ENCODE measurements around the gene MFSD12.

MFSD12 gene

DNA sequence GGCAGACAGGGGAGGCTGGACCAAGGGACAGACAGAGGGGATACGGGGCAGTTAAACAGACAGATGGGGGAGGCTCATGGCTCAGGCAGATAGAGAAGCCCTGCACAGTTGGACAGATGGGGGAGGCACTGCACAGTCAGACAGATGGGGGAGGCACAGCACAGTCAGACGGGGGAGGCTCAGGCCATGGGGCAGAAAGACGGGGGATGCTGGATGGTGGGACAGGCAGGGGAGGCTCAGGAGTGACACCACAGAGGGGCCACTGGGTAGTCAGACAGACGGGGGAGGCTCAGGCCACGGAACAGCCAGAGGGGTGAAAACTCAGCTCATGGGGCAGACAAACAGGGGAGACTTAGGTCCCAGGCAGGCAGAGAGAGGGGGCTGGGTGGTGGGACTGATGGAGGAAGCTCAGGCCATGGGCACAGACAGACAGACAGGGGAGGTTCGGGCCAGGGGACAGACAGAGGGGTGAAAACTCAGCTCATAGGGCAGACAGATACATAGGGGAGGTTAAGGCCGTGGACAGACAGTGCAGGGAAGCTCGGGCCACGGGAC lies 886 bp downstream of the MFSD12 start:
- no peaks in the 10 kb centered on the region for H3K27me3 ChIP-seq (ENCODE audit: insufficient read depth, poor library complexity, severe bottlenecking)
- peak overlapping the region; percentile 60 for H3K27ac ChIP-seq (replicated peaks)
- TF ChIP-seq, protein P1, sequence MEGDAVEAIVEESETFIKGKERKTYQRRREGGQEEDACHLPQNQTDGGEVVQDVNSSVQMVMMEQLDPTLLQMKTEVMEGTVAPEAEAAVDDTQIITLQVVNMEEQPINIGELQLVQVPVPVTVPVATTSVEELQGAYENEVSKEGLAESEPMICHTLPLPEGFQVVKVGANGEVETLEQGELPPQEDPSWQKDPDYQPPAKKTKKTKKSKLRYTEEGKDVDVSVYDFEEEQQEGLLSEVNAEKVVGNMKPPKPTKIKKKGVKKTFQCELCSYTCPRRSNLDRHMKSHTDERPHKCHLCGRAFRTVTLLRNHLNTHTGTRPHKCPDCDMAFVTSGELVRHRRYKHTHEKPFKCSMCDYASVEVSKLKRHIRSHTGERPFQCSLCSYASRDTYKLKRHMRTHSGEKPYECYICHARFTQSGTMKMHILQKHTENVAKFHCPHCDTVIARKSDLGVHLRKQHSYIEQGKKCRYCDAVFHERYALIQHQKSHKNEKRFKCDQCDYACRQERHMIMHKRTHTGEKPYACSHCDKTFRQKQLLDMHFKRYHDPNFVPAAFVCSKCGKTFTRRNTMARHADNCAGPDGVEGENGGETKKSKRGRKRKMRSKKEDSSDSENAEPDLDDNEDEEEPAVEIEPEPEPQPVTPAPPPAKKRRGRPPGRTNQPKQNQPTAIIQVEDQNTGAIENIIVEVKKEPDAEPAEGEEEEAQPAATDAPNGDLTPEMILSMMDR (IDR thresholded peaks at IDR 0.05; ENCODE audit: insufficient read depth, low read length): no peak
- TF ChIP-seq POLR2AphosphoS5 (IDR thresholded peaks at IDR 0.05; ENCODE audit: low read depth) (no peak), GABPA (IDR thresholded peaks at IDR 0.05; ENCODE audit: low read depth) (no peak), SPI1 (IDR thresholded peaks at IDR 0.05; ENCODE audit: borderline replicate concordance, low read depth) (no peak)
- TF ChIP-seq, protein P2, sequence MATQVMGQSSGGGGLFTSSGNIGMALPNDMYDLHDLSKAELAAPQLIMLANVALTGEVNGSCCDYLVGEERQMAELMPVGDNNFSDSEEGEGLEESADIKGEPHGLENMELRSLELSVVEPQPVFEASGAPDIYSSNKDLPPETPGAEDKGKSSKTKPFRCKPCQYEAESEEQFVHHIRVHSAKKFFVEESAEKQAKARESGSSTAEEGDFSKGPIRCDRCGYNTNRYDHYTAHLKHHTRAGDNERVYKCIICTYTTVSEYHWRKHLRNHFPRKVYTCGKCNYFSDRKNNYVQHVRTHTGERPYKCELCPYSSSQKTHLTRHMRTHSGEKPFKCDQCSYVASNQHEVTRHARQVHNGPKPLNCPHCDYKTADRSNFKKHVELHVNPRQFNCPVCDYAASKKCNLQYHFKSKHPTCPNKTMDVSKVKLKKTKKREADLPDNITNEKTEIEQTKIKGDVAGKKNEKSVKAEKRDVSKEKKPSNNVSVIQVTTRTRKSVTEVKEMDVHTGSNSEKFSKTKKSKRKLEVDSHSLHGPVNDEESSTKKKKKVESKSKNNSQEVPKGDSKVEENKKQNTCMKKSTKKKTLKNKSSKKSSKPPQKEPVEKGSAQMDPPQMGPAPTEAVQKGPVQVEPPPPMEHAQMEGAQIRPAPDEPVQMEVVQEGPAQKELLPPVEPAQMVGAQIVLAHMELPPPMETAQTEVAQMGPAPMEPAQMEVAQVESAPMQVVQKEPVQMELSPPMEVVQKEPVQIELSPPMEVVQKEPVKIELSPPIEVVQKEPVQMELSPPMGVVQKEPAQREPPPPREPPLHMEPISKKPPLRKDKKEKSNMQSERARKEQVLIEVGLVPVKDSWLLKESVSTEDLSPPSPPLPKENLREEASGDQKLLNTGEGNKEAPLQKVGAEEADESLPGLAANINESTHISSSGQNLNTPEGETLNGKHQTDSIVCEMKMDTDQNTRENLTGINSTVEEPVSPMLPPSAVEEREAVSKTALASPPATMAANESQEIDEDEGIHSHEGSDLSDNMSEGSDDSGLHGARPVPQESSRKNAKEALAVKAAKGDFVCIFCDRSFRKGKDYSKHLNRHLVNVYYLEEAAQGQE (IDR thresholded peaks at IDR 0.05; ENCODE audit: insufficient replicate concordance, low read depth): no peak
- DNase-seq (ENCODE audit: low read depth in 1 of 2, low spot score in 1 of 2): peak in 1 of 2 experiments; percentile 16
- H3K4me3 ChIP-seq (replicated peaks; ENCODE audit: insufficient read depth, low read length): peak overlapping the region; percentile 77

DNA sequence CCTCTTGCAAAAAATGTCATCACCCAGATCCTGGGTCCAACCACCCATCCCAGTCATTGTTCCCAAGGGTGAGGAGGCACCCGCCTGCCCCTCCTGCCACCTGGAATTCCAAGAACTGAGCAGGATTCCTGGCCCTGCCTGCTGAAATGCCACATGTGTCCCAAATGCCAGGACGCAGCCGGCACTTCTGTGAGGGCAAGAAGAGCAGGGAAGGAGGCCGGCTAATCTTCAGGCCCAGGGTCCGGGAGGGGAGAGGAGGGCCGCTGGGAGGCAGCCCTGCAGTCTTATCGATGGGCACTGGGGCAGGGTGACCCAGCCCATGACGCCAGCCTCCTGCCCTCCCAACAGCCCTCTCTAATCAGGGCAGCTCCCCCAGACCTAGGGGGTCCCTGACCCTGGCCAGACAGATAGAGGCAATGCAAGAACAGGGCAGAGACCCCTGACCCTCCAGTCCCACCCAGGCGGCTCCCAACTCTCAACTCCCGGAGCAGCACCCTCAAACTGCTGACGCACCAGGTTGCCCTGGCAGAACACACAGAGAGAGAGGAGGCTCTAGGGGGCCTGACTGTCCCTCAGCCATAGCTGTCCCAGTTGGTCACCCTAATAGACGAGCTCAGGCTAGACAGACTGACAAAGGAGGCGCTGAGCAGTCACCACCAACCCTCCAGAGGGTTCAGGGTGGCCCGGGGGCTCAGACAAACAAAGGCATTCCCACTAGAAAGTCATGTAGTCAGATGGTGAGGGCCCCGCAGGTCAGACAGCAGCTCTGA lies 1.5 kb downstream of the MFSD12 start:
- TF ChIP-seq SPI1 (IDR thresholded peaks at IDR 0.05; ENCODE audit: borderline replicate concordance, low read depth) (no peak), GABPA (IDR thresholded peaks at IDR 0.05; ENCODE audit: low read depth) (no peak), POLR2AphosphoS5 (IDR thresholded peaks at IDR 0.05; ENCODE audit: low read depth) (no peak)
- TF ChIP-seq, protein P1 (IDR thresholded peaks at IDR 0.05; ENCODE audit: insufficient read depth, low read length): no peak
- TF ChIP-seq, protein P2 (IDR thresholded peaks at IDR 0.05; ENCODE audit: insufficient replicate concordance, low read depth): no peak
- Histone ChIP-seq H3K4me3 (replicated peaks; ENCODE audit: insufficient read depth, low read length) (peak overlapping the region; percentile 77), H3K27ac (replicated peaks) (peak overlapping the region; percentile 60), H3K27me3 (ENCODE audit: insufficient read depth, poor library complexity, severe bottlenecking) (no peaks in the 10 kb centered on the region)
- no peak for DNase-seq (ENCODE audit: low read depth in 1 of 2, low spot score in 1 of 2)

DNA sequence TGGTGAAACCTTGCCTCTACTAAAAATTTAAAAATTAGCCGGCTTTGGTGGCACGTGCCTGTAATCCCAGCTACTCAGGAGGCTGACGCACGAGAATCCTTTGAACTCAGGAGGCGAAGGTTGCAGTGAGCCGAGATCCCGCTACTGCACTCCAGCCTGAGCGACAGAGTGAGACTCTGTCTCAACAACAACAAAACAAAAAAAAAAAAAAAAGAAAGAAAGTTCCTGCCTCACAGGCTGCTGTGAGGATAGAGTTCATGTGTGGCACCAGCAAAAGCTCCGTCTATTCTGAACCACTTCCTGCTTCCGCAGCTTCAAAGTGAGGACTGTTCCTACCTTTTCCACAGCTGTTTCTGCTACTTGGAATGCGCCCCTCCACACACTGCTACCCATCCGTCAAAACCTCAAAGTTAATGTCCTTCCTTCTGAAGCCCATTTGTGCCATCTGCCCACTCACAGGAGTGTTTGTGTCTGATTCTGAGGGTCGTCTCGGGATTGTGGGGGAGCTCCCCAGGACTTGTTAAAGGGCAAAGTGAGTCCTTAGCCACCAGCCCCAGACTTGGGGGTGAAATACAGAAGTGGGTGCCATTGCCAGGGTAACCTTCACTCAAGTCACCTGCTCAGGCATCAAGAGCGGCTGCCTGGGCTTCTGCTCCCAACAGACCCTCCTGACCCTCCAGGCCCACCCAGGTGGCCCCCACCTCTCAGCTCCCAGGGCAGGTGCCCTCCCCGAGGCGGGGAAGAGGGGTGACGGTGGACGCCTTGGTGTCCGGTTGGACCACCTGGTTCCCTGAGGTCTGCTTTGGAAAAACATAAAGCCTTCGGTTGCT lies 2.9 kb downstream of the MFSD12 start:
- TF ChIP-seq, protein P1 (IDR thresholded peaks at IDR 0.05; ENCODE audit: insufficient read depth, low read length): no peak
- TF ChIP-seq GABPA (IDR thresholded peaks at IDR 0.05; ENCODE audit: low read depth) (peak; percentile 85), SPI1 (IDR thresholded peaks at IDR 0.05; ENCODE audit: borderline replicate concordance, low read depth) (peak; percentile 17; the same call in 1 of the 2 replicates)
- no peaks in the 10 kb centered on the region for H3K27me3 ChIP-seq (ENCODE audit: insufficient read depth, poor library complexity, severe bottlenecking)
- H3K4me3 ChIP-seq (replicated peaks; ENCODE audit: insufficient read depth, low read length): peak overlapping the region; percentile 8
- peak in 1 of 2 experiments; percentile 51 for DNase-seq (ENCODE audit: low read depth in 1 of 2, low spot score in 1 of 2)
- H3K27ac ChIP-seq (replicated peaks): peak overlapping the region; percentile 38
